Activated naive CD4-positive, alpha-beta T cell treated with Interleukin-2 at 50 U/mL for 16 hours (primary cell): ENCODE data around the gene PTPRN2.
"Not testable (repeated sequence)": the region's sequence is repeated elsewhere in the genome, so short reads cannot be mapped to it uniquely, and the experiment has no call there.

Experiments
- DNase-seq: peaks from one replicate; pipeline ENCODE4 v3.0.0-alpha.2; 2020

The PTPRN2 gene

DNA sequence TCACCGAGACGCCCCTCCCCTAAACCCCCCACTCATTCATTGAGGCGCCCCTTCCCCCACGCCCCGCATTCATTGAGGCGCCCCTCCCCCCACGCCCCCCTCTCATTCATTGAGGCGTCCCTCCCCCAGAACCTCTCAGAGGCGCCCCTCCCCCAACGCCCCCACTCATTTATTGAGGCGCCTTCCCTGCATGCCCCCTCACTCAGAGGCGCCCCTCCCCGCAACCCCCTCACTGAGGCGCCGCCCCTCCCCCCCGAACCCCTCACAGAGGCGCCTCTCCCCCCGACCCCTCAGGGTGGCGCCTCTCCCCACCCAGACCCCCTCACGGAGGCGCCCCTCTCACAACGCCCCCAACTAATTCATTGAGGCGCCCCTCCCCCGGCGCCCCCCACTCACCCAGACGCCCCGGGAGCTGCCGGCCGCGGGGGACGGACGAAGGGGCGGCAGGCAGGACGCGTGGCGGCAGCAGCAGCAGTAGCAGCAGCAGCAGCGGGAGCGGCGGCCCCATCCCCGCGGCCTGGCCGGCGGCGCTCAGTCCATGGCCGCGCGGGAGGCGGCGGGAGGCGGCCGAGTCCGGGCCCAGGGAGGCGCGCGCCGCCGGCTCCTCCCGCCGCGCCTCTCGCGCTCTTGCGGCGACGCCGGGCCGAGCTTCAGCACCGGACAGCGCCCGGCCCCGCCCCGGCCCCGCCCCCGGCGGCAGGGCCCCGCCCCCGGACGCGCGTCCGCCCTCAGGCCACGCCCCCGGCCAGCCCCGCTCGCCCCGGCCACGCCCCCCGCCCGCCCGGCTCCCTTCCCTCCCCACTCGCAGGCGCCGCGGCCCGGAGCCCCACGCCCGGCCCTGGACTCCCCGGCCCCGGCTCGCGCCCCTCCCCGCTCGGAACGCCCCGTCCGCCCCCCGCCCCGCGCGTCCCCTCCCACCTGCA lies at the start of gene PTPRN2:
PTPRN2 (minus strand) TSS at position 662 of the 923 bp plus-strand sequence.
- peak; percentile 53 for DNase-seq

DNA sequence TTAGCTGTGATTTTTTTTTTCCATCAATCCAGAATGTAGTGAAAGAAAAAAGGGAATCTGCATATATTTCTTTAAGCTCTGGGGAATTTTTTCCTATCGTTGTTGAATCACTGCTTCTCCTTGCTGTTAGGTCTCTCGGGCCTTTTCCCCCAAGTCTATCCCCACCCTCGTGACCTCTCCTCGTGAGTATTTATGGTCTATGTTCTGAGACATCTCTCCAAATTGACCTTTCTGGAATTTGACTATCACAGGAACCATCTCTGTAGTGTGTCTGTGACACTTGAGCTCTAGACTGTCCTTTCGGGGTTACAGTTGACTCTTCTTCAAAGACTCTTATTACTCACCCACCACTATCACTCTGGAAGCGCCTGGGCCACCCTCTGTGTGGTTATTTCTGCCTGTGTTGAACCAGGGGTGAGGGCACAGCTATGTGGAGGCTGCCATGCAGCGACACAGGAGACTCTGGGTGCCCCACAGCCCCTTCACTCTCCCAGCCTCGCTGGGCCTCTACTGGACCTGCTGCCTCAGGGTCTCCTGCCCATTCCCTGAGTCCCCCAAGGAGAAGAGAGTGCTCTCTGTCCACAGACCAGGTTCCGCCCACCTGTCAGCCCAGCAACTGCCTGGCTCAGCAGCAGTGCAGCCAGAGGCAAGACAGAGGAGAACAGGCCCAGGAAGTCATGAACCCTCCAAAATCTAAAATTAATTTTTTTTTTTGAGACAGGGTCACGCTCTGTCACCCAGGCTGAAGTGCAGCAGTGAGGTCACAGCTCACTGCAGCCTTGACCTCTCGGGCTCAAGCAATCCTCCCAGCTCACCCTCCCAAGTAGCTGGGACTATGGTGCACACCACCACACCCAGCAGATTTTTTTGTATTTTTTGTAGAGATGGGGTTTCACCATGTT lies 45.7 kb upstream of the PTPRN2 start:
- DNase-seq: no peak

DNA sequence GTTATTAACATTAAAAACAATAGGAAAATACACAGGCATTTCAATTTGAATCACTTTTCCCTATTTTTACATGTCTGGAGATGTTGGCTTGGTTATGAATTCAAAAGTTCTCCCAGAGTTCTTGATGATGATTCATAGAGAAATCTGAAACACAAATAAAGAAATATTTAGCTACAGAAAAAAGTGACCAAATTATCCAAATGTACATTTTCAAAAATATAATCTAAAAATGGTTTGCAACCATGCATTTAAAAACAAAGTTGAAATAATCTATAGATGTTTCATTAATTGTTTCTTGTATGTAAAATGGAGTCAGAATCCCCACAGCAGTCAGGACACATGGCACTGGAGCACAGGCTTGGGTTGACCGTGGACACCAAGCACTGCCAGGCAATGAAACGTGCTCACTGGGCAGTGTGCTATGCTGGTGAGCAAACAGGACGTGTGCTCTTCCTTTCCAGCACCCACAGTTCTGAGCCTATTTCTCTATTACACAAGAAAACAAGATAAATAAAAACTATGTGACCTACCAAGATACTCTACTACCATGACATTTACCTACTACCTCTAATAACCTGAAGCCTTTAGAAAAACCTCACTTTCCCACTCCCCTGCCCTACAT lies 44.1 kb upstream of the PTPRN2 start:
- DNase-seq: no peak

DNA sequence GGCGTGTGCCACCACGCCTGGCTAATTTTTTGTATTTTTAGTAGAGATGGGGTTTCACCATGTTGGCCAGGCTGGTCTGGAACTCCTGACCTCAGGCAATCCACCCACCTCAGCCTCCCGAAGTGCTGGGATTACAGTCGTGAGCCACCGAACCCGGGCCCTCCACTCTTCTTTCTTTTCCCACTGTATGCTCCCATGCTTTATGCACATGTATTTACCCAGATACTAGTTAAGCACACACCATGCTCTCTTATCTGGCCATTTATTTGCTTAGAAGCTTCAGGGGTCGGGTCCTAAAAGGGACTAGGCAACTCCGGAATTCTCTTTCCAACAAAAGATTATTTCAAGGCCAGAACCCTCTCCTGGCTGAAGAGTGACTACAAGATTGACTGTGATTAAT lies 38.7 kb upstream of the PTPRN2 start:
- DNase-seq: not testable (repeated sequence)

DNA sequence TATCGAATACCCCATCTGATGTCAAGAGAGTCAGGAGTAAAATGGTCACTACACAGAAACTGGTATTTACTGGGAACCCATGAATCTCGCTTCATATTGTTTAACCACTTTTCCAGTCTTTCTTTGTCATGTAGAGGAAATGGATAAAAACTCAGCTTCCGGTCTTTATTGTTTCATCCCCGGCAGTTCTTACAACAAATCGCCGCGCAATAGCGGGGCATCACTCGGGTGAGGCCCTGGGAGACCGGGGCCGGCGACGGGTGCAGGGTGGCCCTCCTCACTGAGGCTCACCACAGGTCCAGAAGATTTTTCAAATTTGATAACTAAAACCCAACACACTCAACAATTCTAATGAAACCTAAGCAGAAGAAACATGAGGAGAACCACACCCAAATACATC lies 35.6 kb upstream of the PTPRN2 start:
- no peak for DNase-seq

DNA sequence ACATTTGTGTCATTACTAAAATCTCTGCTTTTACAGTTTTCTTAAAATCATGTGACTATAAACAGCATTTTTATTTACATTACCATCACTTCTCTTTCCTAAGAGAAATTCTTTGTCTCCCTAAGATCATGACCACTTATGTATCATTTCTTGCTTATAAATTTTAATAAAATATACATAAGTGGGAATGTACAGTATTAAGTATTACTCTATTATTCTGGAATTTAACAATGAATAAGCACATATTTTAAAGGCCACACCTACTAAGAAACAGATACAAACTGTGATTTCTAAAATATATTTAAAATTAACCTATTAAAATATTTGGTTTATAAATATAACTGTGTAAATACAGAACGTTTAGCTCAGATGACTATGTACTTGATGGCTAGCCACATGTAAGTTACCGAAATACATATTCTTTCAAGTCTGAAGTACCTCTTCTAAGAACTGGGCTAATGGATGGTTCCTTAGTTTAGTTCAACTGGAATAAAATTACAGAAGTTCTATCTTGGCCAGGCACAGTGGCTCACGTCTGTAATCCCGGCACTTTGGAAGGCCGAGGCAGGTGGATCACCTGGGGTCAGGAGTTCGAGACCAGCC lies 33.3 kb upstream of the PTPRN2 start:
- no peak for DNase-seq

DNA sequence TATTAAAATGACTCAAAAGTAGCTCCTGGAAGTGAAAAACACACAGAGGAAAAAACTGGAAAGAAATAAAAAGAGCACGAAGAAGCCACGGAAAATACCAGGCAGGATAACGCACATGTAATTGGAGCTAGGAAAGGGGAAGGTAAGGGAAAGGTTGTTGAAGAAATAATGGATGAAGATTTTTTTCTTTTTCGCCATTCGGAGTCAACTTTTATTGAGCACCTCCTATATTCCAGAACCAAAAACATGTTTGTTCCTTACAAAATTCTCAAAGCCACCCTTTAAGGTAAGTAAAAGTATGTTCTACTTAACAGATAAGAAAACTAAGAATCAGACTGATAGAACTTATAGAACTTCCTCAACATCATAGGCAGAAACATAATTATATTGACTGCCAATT lies 32.8 kb upstream of the PTPRN2 start:
- no peak for DNase-seq

DNA sequence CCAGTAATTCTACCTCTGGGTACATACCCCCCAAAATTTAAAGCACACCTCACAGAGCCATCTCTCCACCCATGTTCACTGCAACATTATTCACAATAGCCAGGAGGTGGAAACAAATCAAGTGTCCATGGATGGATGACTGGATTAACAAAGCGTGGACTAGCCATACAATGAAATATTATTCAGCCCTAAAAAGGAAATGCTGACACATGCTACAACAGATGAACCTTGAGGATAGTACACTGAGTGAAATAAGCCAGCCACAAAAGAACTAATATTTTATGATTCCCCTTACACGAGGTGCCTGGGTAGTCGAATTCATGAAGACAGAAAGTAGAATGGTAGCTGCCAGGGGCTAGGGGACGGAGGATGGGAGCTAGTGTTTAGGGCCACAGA lies 31.1 kb upstream of the PTPRN2 start:
- DNase-seq: no peak

DNA sequence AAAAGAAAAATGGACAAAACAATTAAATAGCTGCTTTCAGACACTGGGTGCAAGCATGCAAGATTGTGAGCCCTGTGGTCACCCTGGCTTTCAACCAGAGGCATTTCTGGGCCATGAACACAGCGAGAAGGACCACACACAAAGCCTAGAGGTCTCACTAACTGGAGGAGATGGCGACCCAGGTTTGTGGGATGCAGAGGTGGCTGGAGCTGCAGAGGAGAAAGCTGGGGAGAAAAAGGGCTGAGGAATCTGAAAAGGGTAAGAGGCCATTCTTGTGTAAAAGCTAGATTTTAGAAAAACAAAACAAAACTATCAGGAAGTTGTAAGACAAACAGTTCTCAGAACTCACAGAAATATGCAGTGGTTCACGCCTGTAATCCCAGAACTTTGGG lies 30.1 kb upstream of the PTPRN2 start:
- no peak for DNase-seq

DNA sequence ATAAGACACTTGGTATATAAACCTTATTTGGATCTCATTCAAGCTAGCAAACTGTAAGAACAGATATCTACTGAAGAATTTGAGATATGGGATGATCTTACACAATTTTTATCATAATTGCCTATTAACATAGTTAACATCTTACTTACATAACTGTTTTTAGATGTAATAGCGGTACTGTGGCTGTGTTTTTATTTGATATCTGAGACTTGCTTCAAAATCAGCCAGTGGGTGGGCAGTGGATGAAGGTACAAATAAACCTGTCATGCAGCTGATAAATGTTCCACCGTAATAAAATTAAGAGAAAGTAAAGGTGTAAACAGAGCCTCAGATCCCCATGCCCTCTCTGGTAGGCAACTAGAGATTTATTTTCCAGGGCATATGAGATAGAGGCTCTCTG lies 28.4 kb upstream of the PTPRN2 start:
- no peak for DNase-seq

DNA sequence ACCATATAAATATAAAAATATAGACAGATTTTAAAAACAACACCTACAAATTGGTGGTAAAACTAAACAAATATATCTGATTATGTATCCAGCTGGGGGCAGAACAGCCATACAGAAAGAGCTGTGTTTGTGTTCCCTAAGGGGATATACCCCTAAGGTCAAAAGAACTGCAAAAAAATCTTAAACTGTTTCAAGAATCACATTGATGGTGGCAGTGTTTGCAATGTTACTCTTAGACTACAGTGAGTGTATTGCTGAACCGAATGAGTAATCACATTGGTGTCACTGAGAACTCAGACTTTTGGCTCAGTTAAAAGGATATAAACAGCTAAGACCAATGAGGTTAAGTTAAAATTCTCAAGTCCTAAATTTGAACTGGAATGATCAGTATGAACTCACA lies 27.1 kb upstream of the PTPRN2 start:
- no peak for DNase-seq

DNA sequence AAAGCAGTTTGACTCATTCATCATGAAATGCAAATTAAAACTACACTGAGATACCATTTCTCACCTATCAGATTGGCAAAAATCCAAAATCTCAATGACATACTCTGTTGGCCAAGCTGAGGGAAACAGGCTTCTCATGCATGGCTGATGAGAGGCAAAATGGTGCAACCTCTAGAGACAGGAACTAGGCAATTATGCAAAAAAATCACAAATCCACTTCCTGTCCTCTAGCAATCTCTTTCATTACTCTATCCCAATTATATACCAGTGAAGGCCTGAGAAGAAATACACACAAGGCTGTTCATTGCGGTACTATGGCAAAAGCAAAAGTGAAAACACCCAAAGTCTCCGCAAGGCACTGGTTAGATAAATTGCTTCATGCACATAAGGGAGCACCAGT lies 25.9 kb upstream of the PTPRN2 start:
- DNase-seq: no peak

DNA sequence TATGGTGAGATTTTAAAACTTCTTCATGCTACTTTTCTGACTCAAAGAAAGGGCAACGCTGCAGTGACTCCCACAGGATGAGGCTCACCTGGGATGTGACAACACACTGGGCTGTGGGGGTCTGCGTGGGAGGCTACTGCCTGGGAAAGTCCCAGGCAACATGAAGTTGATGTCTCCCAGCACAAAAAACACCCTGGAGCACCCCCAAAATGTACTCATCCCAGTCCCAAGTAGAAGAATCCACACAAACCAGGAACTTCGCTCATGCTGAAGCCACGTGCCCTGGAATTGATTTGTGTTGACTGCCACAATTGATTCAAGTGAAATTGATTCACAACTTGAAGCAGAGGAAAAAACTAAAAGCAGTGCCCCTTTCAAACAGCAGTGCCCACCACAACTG lies 24.9 kb upstream of the PTPRN2 start:
- DNase-seq: no peak

DNA sequence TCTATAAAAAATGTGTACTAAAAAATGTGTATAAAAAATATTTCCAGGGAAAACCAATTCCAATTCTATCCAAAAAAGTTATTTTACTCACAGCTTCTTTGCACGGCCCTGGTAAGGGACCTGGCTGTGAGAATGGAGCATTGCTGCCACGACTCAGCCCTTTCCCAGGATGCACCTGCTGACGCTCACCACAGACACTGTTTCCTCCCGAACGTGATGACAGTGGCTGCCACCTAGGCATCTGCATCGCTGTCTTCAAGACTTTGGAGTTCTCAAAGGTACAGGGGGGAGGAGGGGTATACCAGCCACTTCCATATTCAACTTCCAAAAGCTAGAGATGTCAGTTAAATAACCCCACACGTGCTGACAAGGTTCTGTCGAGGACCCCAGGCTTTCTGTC lies 23.9 kb upstream of the PTPRN2 start:
- no peak for DNase-seq

DNA sequence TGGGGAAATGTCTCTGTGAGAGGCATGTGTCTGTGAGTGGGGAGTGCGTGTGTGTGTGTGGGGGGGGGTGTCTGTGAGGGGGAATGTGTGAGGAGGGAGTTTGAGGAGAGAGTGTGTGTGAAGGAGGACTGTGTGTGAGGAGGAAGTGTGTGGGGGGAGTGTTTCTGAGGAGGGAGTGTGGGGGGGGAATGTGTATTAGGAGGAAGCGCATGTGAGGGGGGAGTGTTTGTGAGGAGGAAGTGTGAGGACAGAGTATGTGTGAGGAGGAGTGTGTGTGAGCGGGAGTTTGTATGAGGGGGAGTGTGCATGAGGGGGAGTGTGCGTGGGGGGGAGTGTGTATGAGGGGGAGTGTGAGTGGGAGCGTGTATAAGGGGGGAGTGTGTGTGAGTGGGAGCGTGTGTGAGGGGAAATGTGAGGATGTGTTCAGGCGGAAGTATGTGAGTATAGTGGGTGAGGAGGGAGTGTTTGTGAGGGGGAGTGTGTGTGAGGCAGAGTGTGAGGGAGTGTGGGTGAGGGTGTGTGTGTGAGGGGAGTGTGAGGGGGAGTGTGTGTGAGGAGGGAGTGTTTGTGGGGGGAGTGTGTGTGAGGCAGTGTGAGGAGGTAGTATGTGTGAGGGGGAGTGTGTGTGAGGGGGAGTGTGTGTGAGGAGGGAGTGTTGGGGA lies 21.8 kb upstream of the PTPRN2 start:
- DNase-seq: no peak

DNA sequence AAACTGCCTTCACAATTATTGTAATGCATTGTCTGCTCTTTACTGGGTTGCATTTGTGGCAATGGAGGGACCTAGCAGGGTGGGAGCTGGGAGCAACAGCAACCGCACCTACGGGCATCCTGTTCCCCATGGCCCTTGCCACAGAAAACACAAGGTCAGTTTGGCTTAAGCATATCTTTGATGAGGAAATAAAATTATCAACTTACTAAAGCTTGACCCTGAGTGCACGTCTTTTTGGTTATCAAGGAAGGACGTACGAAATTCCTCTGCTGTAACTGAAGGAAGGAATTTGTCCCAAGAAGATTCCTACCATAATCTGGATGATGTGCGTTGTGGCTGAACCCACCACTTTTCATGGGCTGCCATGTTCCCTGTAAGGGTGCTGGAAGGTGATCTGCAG lies 19.9 kb upstream of the PTPRN2 start:
- no peak for DNase-seq

DNA sequence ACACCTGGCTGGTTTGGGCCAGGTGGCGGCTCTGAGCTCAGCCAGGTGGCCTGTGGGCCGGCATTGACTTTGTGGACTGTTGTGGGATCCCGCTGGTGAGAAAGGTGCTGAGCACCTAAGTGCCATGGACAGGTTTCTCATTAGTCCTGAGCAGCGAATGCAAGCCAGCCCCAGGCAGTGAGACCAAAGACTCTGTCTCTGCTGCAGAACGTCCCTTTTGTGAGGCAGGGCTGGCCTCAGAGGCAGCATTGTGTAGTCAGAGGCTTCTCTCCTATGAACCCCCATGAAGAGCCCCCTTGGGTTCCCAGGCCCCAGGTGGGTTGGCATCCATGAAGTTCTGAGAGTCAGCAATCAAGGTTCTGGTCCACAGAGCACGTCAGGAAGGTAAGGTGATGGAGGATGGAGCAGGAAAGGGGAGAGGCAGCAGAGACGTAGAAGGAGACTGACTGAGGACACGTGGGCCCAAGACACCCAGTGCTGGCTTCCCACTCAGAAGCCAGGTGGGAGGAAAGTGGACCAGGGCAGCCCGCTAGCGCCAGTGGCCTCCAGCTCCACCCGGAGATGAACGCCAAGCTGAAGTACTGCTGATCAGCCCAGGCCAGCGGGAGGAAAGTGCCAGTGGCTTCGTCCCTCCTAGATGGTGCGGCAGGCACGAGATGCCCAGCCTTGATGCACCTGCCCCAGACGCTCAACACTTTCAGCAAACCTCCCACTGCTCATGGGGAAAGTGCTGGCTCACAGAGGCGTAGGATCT lies 19.2 kb upstream of the PTPRN2 start:
- DNase-seq: no peak

DNA sequence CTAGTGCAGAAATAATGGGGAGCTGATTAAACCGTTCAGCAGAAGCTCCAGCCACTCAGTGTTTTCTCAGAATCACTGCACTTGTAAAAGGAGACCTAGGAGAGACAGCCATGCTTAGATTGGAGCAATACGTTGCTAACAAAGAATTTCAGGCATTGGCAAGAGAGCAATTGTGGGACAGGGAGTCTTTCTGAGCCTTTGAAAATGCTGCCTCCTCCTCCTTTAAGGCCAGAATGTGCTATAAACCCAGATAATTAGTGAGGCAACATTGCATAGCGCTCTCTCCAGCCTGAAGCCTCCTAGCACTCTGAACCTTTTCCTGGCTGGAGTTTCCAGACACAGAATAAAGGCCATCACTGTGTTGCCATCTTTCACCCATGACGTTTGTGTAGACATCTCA lies 18.5 kb upstream of the PTPRN2 start:
- DNase-seq: no peak

DNA sequence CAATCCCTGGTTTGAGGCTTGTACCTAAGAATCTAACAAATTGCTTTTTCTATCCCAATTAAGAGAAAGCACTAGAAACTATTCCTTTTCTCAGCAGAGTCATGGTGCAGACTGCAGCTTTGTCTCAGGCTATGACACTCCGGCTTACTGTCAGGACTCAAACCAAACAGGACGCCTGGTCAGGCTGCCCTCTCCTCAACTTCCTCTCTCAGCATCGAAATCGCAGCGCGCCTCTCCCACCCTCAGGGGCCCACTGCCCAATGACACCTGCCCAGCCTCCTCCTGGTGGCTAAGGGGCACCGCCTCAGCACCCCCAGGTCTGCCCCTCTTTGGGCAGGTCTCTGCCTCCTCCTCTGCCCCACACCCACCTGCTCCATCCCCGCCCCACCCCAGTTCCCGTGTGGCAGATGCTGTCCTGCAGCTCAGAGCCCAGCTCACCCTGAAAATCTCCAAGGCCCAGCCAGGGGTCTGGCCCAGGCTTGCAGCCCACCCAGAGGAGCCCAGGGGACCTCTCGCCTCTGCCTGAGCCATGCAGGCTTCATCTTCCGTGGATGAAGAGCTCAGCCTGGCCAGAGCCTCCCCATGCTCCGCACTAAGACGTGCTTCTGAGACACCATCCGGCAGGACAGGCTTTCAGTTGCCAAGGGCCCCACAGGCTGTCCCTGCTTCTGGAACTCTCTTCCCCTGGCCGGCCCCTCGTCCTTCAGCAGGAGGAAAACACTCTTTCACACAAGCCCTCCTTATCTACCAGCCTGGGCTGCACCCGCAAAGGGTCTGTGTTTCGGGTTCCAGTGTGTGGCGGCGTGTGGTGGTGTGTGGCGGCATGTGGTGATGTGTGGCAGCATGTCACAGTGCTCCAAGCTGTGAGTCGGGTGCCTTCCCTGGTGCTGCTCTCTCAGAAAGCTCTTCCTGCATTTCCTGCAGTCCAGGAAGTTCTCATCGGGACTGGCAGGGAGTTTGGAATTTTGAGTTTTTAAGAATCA lies 16.4 kb upstream of the PTPRN2 start:
- DNase-seq: no peak
